NOMO-1 (cell line): ENCODE results near the gene JCHAIN.
"Not testable (repeated sequence)": the region's sequence is repeated elsewhere in the genome, so short reads cannot be mapped to it uniquely, and the experiment has no call there.

ENCODE experiments used
- DNase-seq, 2 experiments: peaks; one replicate each; lab custom pipeline; 2025; ENCODE audit not compliant: unreplicated experiment in 2 of 2; lab: John Stamatoyannopoulos, UW

Gene JCHAIN

DNA sequence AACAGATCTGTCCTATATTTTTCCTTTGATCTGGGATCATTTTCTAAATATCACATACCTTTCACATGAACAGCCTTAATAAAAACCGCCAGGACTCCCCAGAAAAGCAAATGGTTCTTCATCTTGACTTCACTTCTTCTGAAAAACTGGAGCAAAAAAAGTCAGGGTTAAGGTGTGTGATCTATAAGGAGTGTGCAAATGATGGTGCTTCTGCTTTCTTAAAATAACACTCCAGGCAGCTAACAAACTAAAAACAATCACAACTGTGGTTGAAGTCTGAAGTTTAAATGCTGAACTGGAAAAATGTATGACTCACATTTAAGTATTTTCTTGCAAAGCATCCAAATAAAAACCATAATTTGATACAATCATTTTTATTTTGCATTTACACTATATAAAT lies at the start of gene JCHAIN:
JCHAIN (minus strand) TSS at position 140 of the 400 bp plus-strand sequence; CDS start at position 122, 18 bp downstream.
- peak in 1 of 2 experiments; percentile 40 for DNase-seq

- no peak for DNase-seq
These were observed 48.8 kb upstream of the JCHAIN start for GRCh38 chr4:70715097-70715496.

DNA sequence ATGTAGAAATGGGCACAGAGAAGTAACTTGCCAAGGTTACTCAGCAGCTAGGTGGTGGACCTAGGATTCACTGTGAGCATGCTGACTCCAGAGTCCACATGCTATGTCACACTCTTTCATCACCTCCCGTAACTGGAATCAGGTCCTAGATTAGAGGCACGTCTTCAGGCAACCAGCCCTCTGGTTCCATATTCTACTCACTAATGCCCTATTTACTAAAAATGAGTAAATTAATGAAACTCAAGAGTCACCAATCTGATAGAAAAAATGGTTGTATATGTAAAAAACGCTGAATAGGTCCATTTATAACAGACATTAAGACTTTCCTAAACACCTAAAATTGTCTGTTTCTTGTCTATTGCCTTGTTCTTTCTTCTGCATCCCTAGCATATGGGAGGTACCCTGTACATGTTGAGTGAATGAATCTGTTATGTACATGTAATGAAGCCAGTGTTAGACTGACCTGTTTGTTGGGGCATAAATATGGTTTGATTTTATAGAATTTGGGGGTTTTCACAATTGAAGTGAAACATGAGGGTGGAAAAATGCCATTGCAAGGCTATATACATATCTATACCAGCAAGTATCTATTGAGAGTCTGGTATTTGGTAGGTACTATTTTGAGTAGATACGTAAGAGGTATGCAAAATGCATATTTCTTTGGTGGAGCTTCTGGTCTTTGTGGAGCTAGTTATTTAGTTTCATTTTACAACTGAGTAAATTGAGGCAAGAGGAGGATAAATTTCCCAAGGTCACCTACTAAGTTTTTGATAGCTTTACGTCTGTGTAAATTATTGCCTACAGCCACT lies 48.0 kb upstream of the JCHAIN start:
- peak in 1 of 2 experiments; percentile 59 for DNase-seq

DNA sequence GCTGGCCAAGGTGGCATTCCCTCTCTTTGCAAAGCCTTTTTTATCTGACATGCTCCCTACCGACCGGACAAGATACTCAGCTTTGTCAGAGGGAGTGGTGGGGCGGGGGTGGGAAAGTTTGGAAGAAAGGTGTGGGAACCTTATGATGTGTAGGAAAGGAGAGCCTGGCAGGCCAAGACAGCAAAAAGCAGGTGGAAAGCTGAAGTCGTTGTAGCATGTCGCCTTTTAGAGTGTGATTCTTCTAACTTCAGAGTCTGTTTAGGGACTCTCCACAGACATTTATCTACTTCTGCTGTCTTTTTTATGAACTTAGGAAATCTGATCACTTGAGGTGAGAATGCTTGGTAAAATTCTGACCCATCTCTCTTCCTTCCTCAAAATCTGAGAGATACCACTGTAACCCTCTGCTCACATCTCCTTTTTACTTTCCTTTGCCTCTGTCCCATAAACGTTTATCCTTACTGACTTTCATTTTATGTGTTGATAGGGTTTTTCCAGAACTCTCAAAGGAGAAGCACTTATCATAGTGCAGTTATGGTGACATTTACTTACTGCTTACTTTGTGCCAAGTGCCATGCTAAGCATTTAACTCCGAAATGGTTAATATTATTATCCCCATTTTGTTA lies 47.3 kb upstream of the JCHAIN start:
- peak; percentile 28 to 81 for DNase-seq

DNA sequence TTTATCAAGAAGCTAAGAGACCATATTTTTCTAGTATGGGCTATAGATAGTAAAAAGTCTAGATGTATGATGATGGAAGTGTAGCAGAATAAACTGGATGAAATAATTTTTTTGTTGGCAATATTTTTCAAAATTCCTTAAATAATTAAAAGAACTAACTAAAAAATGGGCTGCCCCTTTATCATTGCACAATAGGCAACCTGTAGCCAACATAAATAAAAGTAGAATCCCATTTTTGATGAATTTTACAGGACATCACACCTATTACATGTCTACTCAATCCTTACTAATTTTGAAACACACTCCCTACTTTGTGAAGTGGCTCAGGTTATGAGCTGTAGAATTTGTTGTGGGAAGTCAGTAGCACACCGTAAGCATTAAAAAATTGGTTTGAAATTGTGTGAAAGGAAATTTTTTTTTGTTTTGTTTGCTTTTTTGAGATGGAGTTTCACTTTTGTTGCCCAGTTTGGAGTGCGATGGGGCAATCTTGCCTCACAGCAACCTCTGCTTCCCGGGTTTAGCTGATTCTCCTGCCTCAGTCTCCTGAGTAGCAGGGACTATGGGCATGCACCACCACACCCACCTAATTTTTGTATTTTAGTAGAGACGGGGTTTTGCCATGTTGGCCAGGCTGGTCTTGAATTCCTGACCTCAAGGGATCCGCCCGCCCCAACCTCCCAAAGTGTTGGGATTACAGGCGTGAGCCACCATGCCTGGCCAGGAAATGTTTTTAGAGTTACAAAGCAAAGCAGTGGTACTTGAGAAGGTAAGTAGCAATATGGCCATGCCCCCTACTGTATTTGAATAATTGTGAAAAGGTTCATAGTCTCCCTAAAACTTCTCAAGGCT lies 46.5 kb upstream of the JCHAIN start:
- no peak for DNase-seq

DNA sequence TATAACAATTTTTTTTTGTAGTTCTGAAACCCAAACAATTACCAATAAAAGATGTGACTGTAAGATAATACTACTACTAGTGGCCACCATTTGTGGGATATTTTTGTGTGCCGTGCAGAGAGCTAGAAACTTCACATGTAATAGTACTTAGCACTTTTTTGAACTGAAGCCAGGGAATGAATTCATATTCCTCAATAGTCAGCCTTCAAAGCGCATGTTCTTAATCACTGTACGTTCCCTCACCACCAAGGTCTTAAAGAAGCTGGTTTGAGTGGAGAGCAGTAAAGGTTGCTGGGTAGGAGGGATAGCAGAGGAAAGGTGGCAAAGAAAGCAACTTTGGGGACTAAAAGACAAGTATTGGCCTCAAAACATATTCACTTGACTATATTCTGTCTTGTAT lies 45.8 kb upstream of the JCHAIN start:
- DNase-seq: no peak

DNA sequence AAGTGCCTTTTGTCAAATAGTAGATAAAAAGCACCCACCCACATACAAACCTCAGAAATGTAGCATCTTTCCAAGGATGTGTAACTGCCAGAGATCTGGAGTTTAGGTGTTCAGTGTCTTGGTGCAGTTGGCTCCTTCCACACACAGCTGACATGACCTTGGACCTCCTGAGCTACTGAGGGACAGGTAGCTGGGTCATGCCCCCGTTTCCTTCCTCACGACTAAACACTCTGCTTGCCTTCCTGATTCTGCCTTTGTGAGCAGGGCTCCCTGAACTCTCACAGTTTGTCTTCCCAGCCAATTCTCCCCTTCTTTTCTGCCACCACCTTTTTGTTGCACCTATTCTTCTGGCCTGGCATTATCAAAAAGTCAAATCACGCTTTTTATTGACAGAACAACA lies 45.3 kb upstream of the JCHAIN start:
- DNase-seq: no peak

- no peak for DNase-seq
These were observed 43.4 kb upstream of the JCHAIN start for GRCh38 chr4:70709611-70710205.

DNA sequence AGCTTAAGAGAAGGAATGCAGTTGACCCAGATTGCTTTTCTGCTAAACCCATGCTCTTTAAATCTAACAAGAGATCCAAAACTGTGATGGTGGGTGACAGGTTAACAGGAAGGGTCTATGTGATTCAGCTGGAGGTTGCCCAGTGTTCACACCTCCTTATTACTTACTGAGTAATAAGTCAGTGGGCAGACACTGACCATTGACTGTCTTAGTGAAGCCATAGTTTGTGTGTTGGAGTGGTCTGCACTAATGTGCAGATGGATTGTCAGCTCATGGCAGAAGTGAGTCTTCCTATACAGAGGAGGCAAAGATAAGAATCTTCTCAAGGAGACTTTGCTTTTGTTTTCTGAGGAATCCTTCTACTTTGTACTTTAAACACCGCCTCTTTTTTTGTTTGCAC lies 40.2 kb upstream of the JCHAIN start:
- no peak for DNase-seq

GRCh38 chr4:70706044-70706461 lies 39.7 kb upstream of the JCHAIN start:
- DNase-seq: no peak

- DNase-seq: peak; percentile 46 to 67
These were observed 39.1 kb upstream of the JCHAIN start for GRCh38 chr4:70705183-70706043.

DNA sequence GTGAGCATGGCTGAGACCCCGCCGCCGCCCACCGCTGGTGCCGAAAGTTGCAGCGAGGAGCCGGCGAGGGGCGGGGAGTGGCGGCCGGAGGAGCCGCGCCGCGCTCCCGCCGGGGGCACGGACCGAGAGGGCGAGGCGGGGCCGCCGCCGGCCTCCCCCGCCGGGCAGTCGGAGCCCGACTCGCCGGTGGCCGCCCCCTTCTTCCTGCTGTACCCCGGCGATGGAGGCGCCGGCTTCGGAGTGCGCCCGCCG lies 38.5 kb upstream of the JCHAIN start:
- no peak for DNase-seq

DNA sequence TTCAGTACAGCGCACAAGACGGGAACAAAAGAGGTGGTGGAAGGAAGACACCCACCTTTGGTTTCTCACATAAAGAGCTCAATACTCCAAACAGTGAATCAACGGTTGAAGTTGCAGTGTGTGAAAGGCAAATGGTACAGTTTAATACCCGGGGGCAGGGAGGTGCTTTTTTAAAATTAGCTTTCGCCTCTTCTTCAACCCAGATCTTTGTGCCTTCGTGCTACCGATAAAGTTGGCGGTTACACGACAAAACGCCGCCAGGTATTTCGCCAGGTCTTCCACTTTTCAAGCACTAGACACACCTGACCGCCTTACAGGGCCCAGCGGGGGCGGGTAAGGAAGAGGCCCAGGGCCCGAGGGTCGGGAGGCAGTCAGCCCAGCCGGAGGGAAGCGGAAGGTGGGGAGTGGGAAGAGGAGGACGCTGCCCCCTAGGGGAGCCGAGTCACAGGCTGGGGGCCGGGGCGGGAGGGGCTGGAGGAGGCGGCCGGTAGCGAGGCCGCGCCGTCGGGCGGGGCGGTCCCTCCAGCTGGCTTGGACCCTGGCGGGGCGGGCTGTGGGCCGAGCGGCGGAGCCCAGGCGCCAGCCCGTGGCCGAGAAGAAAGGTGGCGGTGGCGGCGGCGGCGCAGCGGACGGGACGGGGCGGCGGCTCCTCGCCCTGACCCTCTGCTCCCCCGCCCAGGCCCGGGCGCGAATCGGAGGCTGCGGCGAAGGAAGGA lies 38.1 kb upstream of the JCHAIN start:
- DNase-seq: peak; percentile 30 to 67

DNA sequence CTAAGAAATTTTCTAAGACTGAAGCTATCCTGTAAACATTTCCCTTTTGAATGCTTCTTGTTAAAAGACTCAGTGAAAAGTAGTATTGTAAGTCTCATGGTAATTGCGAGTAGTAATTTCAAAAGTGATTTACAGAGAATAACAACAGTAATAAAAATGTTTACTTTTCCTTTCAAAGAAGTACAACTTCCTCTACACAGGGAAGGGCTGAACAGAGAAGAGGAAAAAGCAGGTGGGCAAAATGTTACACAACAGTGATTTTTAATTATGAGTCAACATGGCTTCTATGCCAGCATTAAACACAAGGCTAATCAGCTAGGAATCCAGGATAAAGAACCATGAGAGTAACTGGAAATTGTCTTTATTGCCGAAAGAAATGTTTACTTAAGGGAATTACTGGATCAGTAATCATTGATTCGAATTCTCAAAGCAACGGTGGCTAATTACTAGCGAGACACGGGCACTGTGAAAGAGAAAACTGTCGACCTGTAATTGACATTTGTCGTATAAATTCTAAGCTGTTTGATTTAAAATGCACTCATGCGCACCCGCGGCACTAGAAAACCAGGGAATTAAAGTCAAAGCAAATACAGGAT lies 37.4 kb upstream of the JCHAIN start:
- no peak for DNase-seq

- DNase-seq: not testable (repeated sequence)
These were observed 36.3 kb upstream of the JCHAIN start for GRCh38 chr4:70702592-70702991.

DNA sequence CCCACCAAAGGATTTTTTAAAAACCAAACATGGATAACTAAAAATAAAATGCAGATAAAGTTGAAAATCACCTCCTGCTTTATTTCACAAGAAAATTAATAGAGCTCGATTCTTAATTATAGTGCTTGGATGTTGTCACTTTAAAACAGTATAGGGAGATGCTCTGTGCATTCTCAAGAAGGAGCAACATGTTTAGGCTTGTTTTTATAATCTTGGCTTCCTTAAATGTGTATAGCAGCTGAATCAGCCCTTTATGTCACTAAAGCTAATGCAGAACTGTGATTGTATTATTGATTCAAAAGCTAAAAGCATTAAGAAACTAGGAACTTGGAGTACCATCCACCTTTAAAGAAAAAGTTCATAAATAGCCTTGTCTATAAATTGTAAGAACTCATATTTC lies 35.0 kb upstream of the JCHAIN start:
- DNase-seq: no peak

GRCh38 chr4:70700712-70701111 lies 34.4 kb upstream of the JCHAIN start:
- DNase-seq: no peak

DNA sequence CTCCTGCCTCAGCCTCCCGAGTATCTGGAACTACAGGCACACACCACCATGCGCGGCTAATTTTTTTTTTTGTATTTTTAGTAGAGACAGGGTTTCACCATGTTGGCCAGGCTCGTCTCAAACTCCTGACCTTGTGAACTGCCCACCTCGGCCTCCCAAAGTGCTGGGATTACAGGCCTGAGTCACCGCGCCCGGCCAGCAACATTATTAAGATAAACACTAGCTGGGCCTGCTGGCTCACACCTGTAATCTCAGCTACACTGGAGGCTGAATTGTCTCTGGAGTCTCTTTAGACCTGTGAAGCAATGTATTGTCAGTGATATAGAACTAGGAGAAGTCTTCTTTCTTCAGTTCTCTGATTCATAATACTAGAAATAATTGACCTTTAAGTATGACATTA lies 32.1 kb upstream of the JCHAIN start:
- not testable (repeated sequence) for DNase-seq

DNA sequence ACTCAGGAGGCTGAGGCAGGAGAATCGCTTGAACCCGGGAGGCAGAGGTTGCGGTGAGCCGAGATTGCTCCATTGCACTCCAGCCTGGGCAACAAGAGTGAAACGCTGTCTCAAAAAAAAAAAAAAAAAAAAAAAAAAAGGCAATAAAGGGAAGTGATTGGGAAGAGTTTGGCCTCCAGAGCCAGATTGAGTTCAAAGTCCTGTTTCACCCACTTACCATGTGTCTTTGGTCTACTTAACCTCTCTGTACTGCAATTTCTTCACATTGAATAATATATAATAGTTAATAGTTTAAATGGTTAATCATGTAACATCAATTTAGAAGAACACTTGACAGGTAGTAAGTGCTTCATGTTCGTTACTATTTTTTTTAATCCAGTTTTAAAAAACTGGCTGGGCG lies 28.3 kb upstream of the JCHAIN start:
- DNase-seq: not testable (repeated sequence)
